Measurements from ENCODE around the gene TRIM3. TPM values are rescaled to one million over a fixed set of nuclear protein-coding genes. Genes with fewer than 3 reads are reported as not detected.

The TRIM3 gene
- total RNA-seq, 2 donors from 2014 or later: 7.1 to 19.5 TPM

DNA sequence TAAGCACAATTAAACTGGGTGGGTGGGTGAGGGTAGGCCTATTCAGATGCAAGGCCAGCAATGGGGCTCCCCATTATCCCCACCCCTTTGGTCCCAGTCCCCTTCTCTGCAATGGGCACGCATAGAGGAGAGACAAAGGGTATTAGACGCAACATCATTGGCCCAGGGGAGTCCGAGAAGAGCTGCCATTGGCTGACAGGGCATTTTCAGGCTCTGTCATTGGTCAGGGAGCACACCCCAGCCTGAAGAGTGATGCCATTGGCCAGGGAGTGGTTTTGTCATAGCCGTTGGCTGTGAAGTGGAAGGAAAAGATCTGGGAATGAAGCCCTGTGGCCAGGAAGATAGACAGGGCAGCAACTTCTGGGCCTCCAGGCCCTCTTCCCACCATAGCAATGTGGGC, 2.8 kb upstream of the TRIM3 start:
- Histone ChIP-seq H3K9me3 (no peaks in the 10 kb centered on the region), H3K4me3 (no peak overlapping the region), H3K27ac (no peak overlapping the region), H3K4me1 (peaks cover 0 to 37% of the 10 kb centered on the region in 2 donors), H3K36me3 (peaks cover 26% of the 10 kb centered on the region), H3K27me3 (no peaks in the 10 kb centered on the region)
- no peak for DNase-seq (ENCODE audit: low spot score)
- TF ChIP-seq, protein P1, sequence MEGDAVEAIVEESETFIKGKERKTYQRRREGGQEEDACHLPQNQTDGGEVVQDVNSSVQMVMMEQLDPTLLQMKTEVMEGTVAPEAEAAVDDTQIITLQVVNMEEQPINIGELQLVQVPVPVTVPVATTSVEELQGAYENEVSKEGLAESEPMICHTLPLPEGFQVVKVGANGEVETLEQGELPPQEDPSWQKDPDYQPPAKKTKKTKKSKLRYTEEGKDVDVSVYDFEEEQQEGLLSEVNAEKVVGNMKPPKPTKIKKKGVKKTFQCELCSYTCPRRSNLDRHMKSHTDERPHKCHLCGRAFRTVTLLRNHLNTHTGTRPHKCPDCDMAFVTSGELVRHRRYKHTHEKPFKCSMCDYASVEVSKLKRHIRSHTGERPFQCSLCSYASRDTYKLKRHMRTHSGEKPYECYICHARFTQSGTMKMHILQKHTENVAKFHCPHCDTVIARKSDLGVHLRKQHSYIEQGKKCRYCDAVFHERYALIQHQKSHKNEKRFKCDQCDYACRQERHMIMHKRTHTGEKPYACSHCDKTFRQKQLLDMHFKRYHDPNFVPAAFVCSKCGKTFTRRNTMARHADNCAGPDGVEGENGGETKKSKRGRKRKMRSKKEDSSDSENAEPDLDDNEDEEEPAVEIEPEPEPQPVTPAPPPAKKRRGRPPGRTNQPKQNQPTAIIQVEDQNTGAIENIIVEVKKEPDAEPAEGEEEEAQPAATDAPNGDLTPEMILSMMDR (IDR thresholded peaks at IDR 0.05): no peak

DNA sequence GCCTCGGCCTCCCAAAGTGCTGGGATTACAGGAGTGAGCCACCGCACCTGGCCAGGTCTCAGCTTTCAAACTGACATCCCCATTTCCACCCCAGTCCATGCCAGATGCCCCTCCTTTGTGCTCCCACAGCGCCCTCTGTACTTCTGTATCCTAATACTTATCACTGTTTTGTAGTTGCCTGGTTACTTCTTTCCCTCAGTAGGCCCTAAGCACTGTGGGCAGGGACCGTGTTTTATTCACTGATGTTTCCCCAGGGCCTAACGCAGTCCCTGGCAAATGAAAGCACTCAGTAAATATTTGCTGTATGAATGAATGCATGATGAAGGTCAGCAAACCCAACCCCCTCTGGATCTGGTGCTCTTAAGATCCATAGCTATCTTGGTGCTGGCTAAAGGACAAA, 2.2 kb upstream of the TRIM3 start:
- Histone ChIP-seq H3K4me1 (peaks cover 0 to 36% of the 10 kb centered on the region in 2 donors), H3K9me3 (no peaks in the 10 kb centered on the region), H3K4me3 (no peak overlapping the region), H3K27ac (no peak overlapping the region), H3K36me3 (peaks cover 26% of the 10 kb centered on the region), H3K27me3 (no peaks in the 10 kb centered on the region)
- DNase-seq (ENCODE audit: low spot score): no peak
- TF ChIP-seq, protein P1 (IDR thresholded peaks at IDR 0.05): no peak

DNA sequence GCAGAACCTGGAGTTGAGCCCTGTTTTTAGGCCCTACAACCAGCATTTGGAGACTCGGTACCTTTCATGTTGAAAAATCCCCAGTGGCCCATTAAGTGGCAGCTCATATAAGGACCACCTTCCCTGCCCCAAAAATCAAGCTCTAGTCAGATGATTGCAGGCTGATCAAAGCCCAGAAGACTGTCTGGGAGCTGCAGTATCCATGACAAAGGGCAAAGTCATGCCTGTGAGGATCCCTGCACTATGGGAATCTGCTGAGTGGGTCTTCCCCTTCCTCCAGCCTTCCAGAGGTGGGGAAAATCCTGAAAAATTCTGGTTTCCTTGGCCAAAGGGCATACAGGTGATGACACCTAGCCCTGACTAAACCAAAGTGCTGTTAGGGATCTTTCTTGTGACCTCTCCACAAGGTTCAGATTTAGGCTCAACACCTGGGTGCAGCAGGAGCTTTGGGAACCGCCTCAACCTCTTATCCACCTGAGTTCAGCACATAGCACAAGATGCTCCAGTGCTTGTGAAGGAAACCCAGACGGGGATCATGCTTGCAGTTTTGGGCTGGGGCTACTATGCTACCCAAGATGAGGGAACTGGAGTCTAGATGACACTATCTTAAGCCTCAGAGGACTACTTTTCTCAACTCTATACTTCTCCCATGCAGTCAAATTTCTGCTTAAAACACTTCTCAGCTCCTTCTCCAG, 1.2 kb upstream of the TRIM3 start:
- TF ChIP-seq, protein P1 (IDR thresholded peaks at IDR 0.05): no peak
- H3K36me3 ChIP-seq: peaks cover 26% of the 10 kb centered on the region
- H3K27me3 ChIP-seq: no peaks in the 10 kb centered on the region
- peaks cover 0 to 26% of the 10 kb centered on the region in 2 donors for H3K4me1 ChIP-seq
- DNase-seq (ENCODE audit: low spot score): no peak
- H3K9me3 ChIP-seq: no peaks in the 10 kb centered on the region
- peak overlapping the region in 1 of 2 donors; percentile 82 for H3K4me3 ChIP-seq
- H3K27ac ChIP-seq: peak overlapping the region; percentile 89 to 96

DNA sequence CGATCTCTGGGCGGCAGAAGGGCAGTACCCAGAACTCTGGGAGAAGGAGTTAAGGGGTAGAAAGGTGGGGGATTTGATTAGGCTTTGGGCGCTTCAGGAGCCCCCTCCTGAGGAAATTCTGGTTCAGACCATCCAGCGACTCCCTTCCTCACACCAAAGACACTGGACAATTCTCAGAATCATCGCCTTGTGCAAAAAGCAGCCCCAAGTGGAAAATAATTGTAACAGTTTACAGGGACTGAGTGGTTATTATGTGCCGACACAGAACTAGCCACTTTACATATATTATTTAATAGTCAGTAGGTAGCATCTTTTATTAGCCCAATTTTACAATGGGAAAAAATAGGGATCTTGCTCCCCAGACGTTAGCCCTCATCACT, 662 bp upstream of the TRIM3 start:
- H3K27ac ChIP-seq: peak overlapping the region; percentile 89 to 96
- peak overlapping the region; percentile 49 to 82 for H3K4me3 ChIP-seq

DNA sequence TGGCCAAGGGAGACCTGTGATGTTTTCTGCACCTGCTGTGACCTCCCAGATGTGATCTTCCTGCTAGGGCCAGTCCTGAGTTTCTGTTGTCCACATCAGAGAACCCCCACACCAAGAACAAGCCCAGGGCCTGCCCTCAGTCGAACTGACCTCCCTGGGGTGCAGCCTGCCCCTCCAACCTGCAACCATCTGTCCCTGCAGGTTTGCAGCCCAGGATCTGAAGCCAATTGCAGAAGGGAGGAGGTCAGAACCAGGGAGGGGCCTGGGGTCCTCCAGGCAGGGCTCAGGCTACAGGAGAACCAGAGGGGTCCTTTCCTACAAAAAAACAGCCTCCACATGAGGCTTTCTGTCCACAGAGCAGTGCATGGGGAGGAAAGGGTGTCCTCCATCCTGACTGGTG, 807 bp downstream of the TRIM3 start:
- no peaks in the 10 kb centered on the region for H3K27me3 ChIP-seq
- TF ChIP-seq, protein P1 (IDR thresholded peaks at IDR 0.05): no peak
- H3K27ac ChIP-seq: peak overlapping the region; percentile 89 to 96
- H3K36me3 ChIP-seq: peaks cover 12% of the 10 kb centered on the region
- H3K9me3 ChIP-seq: no peaks in the 10 kb centered on the region
- peaks cover 0 to 30% of the 10 kb centered on the region in 2 donors for H3K4me1 ChIP-seq
- no peak for DNase-seq (ENCODE audit: low spot score)
- H3K4me3 ChIP-seq: peak overlapping the region; percentile 61 to 82

More for the DNA sequence above, 662 bp upstream of the TRIM3 start:
- TF ChIP-seq, protein P1 (IDR thresholded peaks at IDR 0.05): no peak
- H3K36me3 ChIP-seq: peaks cover 26% of the 10 kb centered on the region
- peaks cover 0 to 24% of the 10 kb centered on the region in 2 donors for H3K4me1 ChIP-seq
- H3K9me3 ChIP-seq: no peaks in the 10 kb centered on the region
- DNase-seq (ENCODE audit: low spot score): no peak
- H3K27me3 ChIP-seq: no peaks in the 10 kb centered on the region

DNA sequence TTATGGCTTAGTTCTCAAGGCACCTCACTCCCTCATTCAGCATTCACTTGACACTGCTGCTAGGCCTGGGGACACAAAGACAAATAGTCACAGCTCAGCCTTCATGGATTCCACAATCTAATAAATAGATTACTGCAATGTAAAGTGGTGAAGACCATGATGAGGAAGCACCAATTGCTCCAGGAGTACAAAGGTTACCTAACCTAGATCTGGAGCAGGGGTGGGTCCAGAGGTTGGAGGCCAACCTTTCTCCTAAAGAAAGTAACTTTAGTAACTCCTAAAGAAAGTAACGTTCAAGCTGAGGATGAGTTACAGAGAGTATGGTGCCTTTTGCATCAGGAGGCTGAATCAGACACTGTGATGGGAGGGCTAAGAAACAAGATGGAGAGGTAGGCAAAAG, 4.1 kb downstream of the TRIM3 start:
- Histone ChIP-seq H3K4me3 (no peak overlapping the region), H3K4me1 (peaks cover 0 to 27% of the 10 kb centered on the region in 2 donors), H3K27ac (peak overlapping the region; percentile 40 to 60), H3K36me3 (peaks cover 5% of the 10 kb centered on the region), H3K9me3 (no peaks in the 10 kb centered on the region), H3K27me3 (no peaks in the 10 kb centered on the region)
- DNase-seq (ENCODE audit: low spot score): no peak
- TF ChIP-seq, protein P1 (IDR thresholded peaks at IDR 0.05): no peak
